Measurements from ENCODE around the gene MYO19.
A peak's percentile ranks its signal among the peaks of the same experiment; 100 is the strongest.
"Not testable (repeated sequence)": the region's sequence is repeated elsewhere in the genome, so short reads cannot be mapped to it uniquely, and the experiment has no call there.

MYO19 gene

DNA sequence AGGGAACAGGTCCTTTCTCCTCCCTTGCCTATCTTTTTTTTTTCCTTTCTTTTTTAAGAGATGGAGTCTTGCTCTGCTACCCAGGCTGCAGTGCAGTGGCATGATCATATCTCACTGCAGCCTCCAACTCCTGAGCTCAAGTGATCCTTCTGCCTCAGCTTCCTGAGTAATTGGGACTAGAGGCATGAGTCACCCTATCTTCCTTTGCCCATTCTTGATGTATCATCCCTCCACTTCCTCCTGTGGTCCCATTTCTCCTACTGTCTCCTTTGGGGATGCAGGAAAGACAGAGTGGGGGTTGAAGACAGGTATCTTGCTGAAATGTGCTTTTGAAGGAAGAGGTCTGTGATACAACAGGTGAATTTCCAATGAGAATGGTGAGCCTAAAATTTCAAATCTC is 5.5 kb downstream of the MYO19 start:
- DNase-seq (ENCODE audit: low read depth): peak; percentile 91

- no peak for DNase-seq (ENCODE audit: low read depth)
These were observed 6.9 kb downstream of the MYO19 start for GRCh38 chr17:36527621-36528250.

DNA sequence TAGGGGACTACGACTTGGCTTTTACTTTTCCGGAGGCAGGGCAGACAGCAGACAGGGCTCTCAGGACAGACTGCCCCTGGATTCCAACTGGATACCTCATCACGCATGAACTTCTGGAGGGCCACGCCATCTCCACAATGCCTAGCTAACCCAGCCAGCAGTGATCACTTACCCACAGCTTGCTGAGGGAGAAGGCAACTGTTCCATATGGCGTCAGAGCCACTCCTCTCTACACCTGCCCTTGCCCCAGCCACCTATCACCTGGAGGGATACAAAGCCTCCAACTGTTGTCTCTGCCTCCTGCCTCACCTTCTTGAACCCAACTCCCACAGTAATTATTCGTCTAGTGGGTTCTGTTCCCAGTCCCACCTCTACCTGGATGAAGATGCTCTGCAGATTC is 8.8 kb downstream of the MYO19 start:
- no peak for DNase-seq (ENCODE audit: low read depth)

DNA sequence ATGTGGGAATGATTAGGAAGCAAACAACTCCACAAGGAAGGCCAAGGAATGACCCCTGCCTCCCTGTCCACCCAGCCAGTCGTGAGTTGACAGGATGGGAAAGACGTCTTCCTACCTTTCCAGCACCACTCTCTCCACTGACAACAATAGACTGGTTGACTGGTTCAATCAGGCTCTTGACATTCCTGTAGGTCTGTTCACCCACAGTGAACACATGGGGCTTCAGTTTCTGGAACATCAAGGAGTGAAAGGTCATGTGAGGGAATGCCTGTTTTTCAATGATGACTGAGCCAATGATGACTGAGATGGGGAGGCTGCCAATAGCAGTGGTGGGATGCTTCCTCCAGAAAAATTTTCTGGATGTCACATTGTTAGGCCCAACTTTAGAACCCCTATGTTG is 9.6 kb downstream of the MYO19 start:
- peak; percentile 50 for DNase-seq (ENCODE audit: low read depth)

GRCh38 chr17:36524428-36524876 is 10.2 kb downstream of the MYO19 start:
- DNase-seq (ENCODE audit: low read depth): peak; percentile 62

GRCh38 chr17:36523113-36523512 is 11.6 kb downstream of the MYO19 start:
- no peak for DNase-seq (ENCODE audit: low read depth)

GRCh38 chr17:36515837-36516236 is 18.8 kb downstream of the MYO19 start:
- no peak for DNase-seq (ENCODE audit: low read depth)

- DNase-seq (ENCODE audit: low read depth): no peak
These were observed 19.8 kb downstream of the MYO19 start for GRCh38 chr17:36514856-36515255.

GRCh38 chr17:36512641-36513040 is 22.0 kb downstream of the MYO19 start:
- DNase-seq (ENCODE audit: low read depth): no peak

GRCh38 chr17:36511216-36511615 is 23.5 kb downstream of the MYO19 start:
- no peak for DNase-seq (ENCODE audit: low read depth)

GRCh38 chr17:36510636-36511035 is 24.0 kb downstream of the MYO19 start:
- DNase-seq (ENCODE audit: low read depth): no peak

DNA sequence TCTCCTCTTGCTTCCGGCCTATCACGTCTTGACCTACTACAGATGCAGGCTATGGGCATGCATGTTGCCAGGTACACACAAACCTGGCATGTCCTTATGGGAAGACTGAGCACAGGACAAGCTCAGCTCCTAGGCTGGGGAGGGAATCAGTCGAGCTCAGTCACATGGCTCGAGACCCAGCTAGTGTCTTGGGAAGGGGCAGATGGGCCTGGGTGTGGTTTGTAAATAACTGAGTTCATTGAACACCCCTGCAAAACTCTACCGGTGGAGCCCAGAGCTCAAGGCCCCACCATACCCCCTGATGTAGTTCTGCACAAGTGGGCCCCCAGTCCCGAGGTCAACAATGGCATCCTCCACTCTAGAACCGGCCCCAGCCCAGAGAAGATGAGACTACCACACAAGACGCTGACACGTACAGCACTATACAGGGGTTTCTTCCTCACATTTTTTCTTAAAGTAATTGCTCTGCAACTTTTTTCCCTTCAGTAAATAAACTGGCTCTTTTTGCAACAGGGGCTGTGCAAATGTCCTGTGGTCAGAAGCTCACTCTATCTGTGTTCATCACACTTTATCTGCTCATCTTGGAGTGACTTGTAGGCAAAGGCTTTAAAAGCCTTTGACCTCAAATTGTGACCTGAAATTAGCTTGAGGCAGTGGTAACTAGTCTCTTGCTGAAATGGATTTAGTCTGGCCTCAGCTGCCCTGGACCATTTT is 25.2 kb downstream of the MYO19 start:
- no peak for DNase-seq (ENCODE audit: low read depth)

GRCh38 chr17:36508439-36508838 is 26.2 kb downstream of the MYO19 start:
- DNase-seq (ENCODE audit: low read depth): not testable (repeated sequence)

DNA sequence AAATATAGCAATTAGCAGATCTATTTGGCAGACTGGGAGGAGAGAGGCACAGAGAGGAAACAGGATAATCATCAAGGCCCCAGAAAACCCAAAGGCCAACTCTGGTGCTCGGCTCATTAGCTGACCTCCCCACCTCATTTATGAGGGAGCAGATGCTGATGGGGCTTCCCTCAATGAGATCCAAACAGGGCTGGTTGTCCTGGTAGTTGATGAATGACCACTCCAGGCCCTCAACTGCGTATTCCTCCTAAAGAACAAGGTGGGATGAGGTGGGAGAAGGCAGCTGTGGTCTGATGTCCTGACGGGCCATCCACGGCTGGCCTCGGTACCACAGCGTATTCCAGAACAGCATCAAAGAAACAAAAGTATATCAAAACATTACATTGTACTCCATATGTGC is 27.4 kb downstream of the MYO19 start:
- no peak for DNase-seq (ENCODE audit: low read depth)

DNA sequence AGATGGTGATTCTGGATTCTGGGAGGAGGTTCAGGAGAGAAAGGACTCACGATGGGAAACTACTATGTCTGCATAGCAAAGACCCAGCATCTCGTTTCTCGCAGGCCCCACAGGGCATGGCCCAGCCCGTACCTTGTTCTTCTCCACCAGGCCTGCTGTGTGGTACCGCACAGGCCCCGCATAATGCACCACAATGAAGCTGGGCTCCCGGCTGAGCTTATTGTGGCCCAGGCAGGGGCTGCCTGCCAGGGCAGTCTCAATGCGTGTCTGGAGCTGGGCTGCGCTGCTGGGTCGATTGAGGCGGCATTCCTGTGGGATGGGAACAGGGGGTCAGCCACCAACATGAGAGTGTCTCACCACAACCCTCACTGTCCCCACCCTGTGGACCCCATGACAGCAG is 27.8 kb downstream of the MYO19 start:
- no peak for DNase-seq (ENCODE audit: low read depth)

DNA sequence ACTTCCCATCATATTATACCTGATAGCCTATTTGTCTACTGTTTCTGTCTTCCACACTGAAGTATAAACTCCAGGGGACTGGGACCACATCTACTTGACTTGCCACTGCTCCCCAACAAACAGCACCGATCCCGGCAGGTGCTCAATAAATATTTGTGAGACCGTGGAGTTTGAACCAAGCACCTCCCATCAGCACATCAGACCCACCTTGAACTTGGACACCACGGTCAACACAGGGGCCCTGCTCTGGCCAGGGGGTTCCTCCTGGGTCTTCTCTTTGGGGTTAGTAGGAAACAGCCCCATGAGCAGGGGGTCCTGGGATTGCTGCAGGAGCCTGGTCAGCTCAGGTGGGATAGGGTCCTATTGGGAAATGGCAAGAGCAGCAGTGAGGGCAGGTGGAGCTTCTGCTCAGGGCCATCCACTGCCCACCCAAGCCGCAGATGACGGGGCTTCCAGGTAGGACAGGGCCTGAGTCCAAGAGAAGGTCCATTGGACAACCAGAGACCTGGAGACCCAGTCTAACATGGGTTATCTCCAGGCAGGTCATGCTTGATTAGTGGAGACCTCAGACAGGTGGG is 28.3 kb downstream of the MYO19 start:
- DNase-seq (ENCODE audit: low read depth): no peak

GRCh38 chr17:36505171-36505570 is 29.5 kb downstream of the MYO19 start:
- DNase-seq (ENCODE audit: low read depth): no peak

DNA sequence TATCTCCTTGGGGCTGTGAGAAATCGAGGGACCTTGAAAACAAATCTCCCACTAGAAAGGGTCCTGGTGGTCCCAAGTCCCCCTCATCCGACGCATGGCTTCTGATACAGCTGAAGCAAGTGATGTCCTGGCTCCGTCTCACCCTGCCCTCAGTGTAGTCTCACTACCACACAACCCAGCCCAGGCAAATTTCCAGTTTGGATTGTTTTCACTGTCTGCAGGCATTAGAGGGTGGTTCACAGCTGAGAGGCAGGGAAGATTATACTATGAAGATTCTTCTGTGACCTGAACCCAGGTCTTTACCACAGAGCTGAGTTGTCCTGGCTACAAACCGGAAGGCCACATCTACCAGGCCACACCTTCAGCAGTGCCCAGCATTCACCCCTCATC is 30.5 kb downstream of the MYO19 start:
- no peak for DNase-seq (ENCODE audit: low read depth)

- DNase-seq (ENCODE audit: low read depth): no peak
These were observed 31.1 kb downstream of the MYO19 start for GRCh38 chr17:36503456-36504155.

DNA sequence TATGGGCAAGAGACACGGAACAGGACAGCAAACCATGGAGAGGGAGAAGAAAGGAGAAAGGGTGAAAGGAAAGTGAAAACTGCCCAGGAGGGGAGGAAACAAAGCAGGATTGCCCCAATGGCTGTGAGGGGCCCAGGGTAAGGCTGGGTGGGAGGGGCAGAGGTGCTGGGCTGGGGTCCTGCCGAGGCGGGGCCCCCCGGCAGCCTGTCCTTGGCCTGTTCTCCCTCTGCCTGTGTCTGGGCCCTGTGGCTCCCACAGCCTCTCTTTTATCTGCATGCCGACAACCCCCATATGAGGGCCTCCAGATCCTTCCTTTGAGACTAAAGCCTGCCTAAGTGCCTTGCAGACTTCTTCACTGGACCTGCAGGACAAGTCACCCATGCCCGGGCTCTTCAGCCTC is 32.7 kb downstream of the MYO19 start:
- DNase-seq (ENCODE audit: low read depth): no peak

DNA sequence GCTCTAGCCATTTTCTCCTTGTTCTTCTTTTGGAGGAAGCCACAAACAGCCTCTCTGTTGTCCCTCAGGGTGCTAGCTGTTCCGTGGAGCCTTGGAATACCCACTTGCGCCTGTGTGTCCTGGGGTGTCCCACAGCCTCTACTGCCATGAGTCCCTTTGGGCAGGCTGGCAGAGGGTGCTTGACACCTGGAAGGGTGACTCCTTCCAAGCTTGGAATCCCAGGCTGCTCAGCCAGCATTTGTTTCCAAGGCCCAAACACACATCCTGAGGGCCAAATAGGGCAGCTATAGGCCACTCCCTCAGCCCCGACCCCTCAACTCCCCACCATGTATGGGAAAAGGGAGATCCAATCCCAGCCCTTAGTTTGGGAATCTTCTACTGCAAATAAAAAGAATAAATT is 33.3 kb downstream of the MYO19 start:
- no peak for DNase-seq (ENCODE audit: low read depth)

DNA sequence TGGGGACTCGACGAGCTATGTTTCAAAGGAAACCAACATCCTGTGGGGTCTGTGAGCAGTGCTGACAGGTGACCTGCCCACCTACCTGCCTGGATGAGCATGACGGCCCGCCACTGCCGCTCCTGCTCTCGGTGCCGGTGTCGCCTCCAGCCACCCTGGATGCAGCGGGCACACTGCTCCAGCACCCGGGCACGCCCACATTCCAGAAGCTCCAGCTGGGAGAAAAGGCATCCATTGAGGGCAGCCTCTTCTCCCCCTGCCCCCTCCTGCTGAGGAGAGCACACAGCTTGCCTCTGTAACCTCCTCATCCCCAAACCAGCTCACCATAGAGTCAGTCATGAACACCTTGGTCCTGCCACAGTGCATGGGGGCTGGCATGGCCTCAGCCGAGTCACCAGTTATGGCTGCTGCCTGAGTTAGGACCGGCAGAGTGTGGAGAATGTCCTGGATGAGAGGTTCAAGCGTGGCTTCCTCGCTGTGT is 33.9 kb downstream of the MYO19 start:
- no peak for DNase-seq (ENCODE audit: low read depth)
